Vagina (tissue), 2 donors: Measurements from ENCODE around the gene FRMD4A. TPM values are rescaled to one million over a fixed set of nuclear protein-coding genes. Genes with fewer than 3 reads are reported as not detected.

Source experiments
- DNase-seq, 2 donors: peaks; one replicate each; pipeline ENCODE4 v3.0.0-alpha.2; 2017; ENCODE audit errors: extremely low spot score in 2 of 2
- H3K27ac ChIP-seq: fragments of 200-600 bp; sonication (generic); one replicate; pipeline ENCODE4 v1.5.1; 2019
- H3K27me3 ChIP-seq: fragments of 200-600 bp; sonication (generic); one replicate; pipeline ENCODE4 v1.5.1; 2019
- H3K36me3 ChIP-seq, 2 donors: fragments of 200-600 bp; sonication (generic); one replicate each; pipeline ENCODE4 v1.5.1; 2017 to 2019
- H3K4me1 ChIP-seq: fragments of 200-600 bp; sonication (generic); one replicate; pipeline ENCODE4 v1.5.1; 2019
- H3K4me3 ChIP-seq, 2 donors: fragments of 200-600 bp; sonication (generic); 1 replicate in 1 of 2; 2 replicates in 1 of 2; pipeline ENCODE4 v1.5.1; 2016 to 2019
- H3K9me3 ChIP-seq: fragments of 200-600 bp; sonication (generic); one replicate; pipeline ENCODE4 v1.5.1; 2019
- CTCF ChIP-seq, 3 experiments: fragments of 450-650 bp in 2 of 3; fragments of 200-600 bp in 1 of 3; sonication (generic) in 1 of 3; IDR thresholded peaks; one replicate each; pipeline ENCODE4 v1.5.1; 2017 to 2019; ENCODE audit warnings: antibody characterized with exemption in 3 of 3, mild to moderate bottlenecking in 2 of 3, moderate library complexity in 2 of 3
- POLR2A ChIP-seq, 2 donors: fragments of 450-650 bp; IDR thresholded peaks; one replicate each; pipeline ENCODE4 v1.6.1; 2017; ENCODE audit warnings: antibody characterized with exemption in 2 of 2, mild to moderate bottlenecking in 2 of 2, moderate library complexity in 2 of 2
- POLR2AphosphoS5 ChIP-seq, 2 donors: sonication (generic); formaldehyde crosslinking; IDR thresholded peaks; one replicate each; pipeline ENCODE4 v1.9.0; 2017; ENCODE audit warnings: antibody characterized with exemption in 2 of 2, mild to moderate bottlenecking in 2 of 2, low read depth in 1 of 2; ENCODE audit not compliant: insufficient read depth in 1 of 2
- intact Hi-C: fragments of 100-400 bp; cut with DNase I; formaldehyde crosslinking; loops from one replicate; pipeline ENCODE4 v1.15.1; 2023
- total RNA-seq: library from RNA; depleted of rRNA; stranded (reverse); fragments of >200 nt; gene quantifications from one replicate; pipeline ENCODE4 v1.2.3, GENCODE V29; 2016

Gene FRMD4A
- total RNA-seq, 1 donor from 2014 or later: 24.8 TPM

- Histone ChIP-seq H3K27me3 (no peaks in the 10 kb centered on the region), H3K36me3 (no peaks in the 10 kb centered on the region), H3K9me3 (no peaks in the 10 kb centered on the region), H3K27ac (no peak overlapping the region), H3K4me1 (no peaks in the 10 kb centered on the region), H3K4me3 (no peak overlapping the region)
- intact Hi-C loops: no loop called here
- DNase-seq: no peak
- TF ChIP-seq POLR2AphosphoS5 (IDR thresholded peaks at IDR 0.05; ENCODE audit: insufficient read depth in 1 of 2, low read depth in 1 of 2) (no peak), CTCF (IDR thresholded peaks at IDR 0.05) (no peak), POLR2A (IDR thresholded peaks at IDR 0.05) (no peak)
Measured at GRCh38 chr10:14333606-14334005, 2.9 kb upstream of the FRMD4A start.

GRCh38 chr10:14332903-14333302 is 2.2 kb upstream of the FRMD4A start:
- TF ChIP-seq POLR2A (IDR thresholded peaks at IDR 0.05): no peak
- TF ChIP-seq CTCF (IDR thresholded peaks at IDR 0.05): no peak
- TF ChIP-seq POLR2AphosphoS5 (IDR thresholded peaks at IDR 0.05; ENCODE audit: insufficient read depth in 1 of 2, low read depth in 1 of 2): no peak
- no peak for DNase-seq
- H3K36me3 ChIP-seq: no peaks in the 10 kb centered on the region
- no peaks in the 10 kb centered on the region for H3K9me3 ChIP-seq
- H3K27me3 ChIP-seq: no peaks in the 10 kb centered on the region
- intact Hi-C loops: no loop called here
- no peaks in the 10 kb centered on the region for H3K4me1 ChIP-seq
- H3K27ac ChIP-seq: no peak overlapping the region
- H3K4me3 ChIP-seq: no peak overlapping the region

GRCh38 chr10:14329746-14330173 is 964 bp downstream of the FRMD4A start:
- no peaks in the 10 kb centered on the region for H3K9me3 ChIP-seq
- DNase-seq: no peak
- no peaks in the 10 kb centered on the region for H3K4me1 ChIP-seq
- intact Hi-C loops: no loop called here
- no peaks in the 10 kb centered on the region for H3K36me3 ChIP-seq
- H3K27me3 ChIP-seq: no peaks in the 10 kb centered on the region
- no peak overlapping the region for H3K27ac ChIP-seq
- TF ChIP-seq POLR2AphosphoS5 (IDR thresholded peaks at IDR 0.05; ENCODE audit: insufficient read depth in 1 of 2, low read depth in 1 of 2) (no peak), POLR2A (IDR thresholded peaks at IDR 0.05) (no peak), CTCF (IDR thresholded peaks at IDR 0.05) (no peak)
- H3K4me3 ChIP-seq: no peak overlapping the region

GRCh38 chr10:14328881-14329672 is 1.6 kb downstream of the FRMD4A start:
- TF ChIP-seq POLR2A (IDR thresholded peaks at IDR 0.05): no peak
- no peak for TF ChIP-seq POLR2AphosphoS5 (IDR thresholded peaks at IDR 0.05; ENCODE audit: insufficient read depth in 1 of 2, low read depth in 1 of 2)
- TF ChIP-seq CTCF (IDR thresholded peaks at IDR 0.05): no peak
- H3K9me3 ChIP-seq: no peaks in the 10 kb centered on the region
- H3K27me3 ChIP-seq: no peaks in the 10 kb centered on the region
- DNase-seq: no peak
- H3K4me3 ChIP-seq: no peak overlapping the region
- intact Hi-C loops: no loop called here
- no peaks in the 10 kb centered on the region for H3K4me1 ChIP-seq
- no peaks in the 10 kb centered on the region for H3K36me3 ChIP-seq
- H3K27ac ChIP-seq: no peak overlapping the region

- TF ChIP-seq POLR2AphosphoS5 (IDR thresholded peaks at IDR 0.05; ENCODE audit: insufficient read depth in 1 of 2, low read depth in 1 of 2): no peak
- TF ChIP-seq POLR2A (IDR thresholded peaks at IDR 0.05): no peak
- TF ChIP-seq CTCF (IDR thresholded peaks at IDR 0.05): no peak
- H3K27ac ChIP-seq: no peak overlapping the region
- H3K27me3 ChIP-seq: no peaks in the 10 kb centered on the region
- DNase-seq: no peak
- no peak overlapping the region for H3K4me3 ChIP-seq
- no peaks in the 10 kb centered on the region for H3K9me3 ChIP-seq
- no peaks in the 10 kb centered on the region for H3K36me3 ChIP-seq
- H3K4me1 ChIP-seq: no peaks in the 10 kb centered on the region
- intact Hi-C loops: no loop called here
Measured at GRCh38 chr10:14327527-14327926, 3.2 kb downstream of the FRMD4A start.
